Liver (tissue), 9 donors: Measurements from ENCODE around the gene OPA3. TPM values are rescaled to one million over a fixed set of nuclear protein-coding genes. Genes with fewer than 3 reads are reported as not detected.

ENCODE experiments used
- DNase-seq: peaks from one replicate; pipeline ENCODE4 v3.0.0-alpha.2; 2017; ENCODE audit warnings: low spot score
- H3K27ac ChIP-seq, 2 donors: one replicate each; pipeline ENCODE4 v1.7.0; 2013; ENCODE audit warnings: inconsistent platforms in 2 of 2, low read length in 2 of 2, control low read depth in 1 of 2, low read depth in 1 of 2, mild to moderate bottlenecking in 1 of 2
- H3K27me3 ChIP-seq, 4 donors: one replicate each; pipeline versions ENCODE4 v1.6.1 to v1.7.0; 2013; ENCODE audit warnings: low read length in 3 of 4, inconsistent platforms in 1 of 4, mild to moderate bottlenecking in 1 of 4, moderate library complexity in 1 of 4; ENCODE audit not compliant: control insufficient read depth in 4 of 4, insufficient read depth in 4 of 4
- H3K36me3 ChIP-seq, 4 donors: one replicate each; pipeline versions ENCODE4 v1.6.1 to v1.7.0; 2013; ENCODE audit warnings: low read length in 3 of 4, mild to moderate bottlenecking in 3 of 4, low read depth in 1 of 4, moderate library complexity in 1 of 4; ENCODE audit not compliant: control insufficient read depth in 4 of 4, insufficient read depth in 3 of 4
- H3K4me1 ChIP-seq, 4 donors: one replicate each; pipeline versions ENCODE4 v1.6.1 to v1.7.0; 2013; ENCODE audit warnings: low read length in 3 of 4, mild to moderate bottlenecking in 3 of 4, moderate library complexity in 1 of 4; ENCODE audit not compliant: control insufficient read depth in 4 of 4, insufficient read depth in 4 of 4
- H3K4me3 ChIP-seq, 3 donors: one replicate each; pipeline versions ENCODE4 v1.6.1 to v1.7.0; 2013; ENCODE audit warnings: low read length in 3 of 3, control low read depth in 1 of 3, low read depth in 1 of 3, mild to moderate bottlenecking in 1 of 3
- H3K9ac ChIP-seq, 2 donors: one replicate each; pipeline ENCODE4 v1.7.0; 2013; ENCODE audit warnings: low read length in 2 of 2, mild to moderate bottlenecking in 2 of 2, moderate library complexity in 2 of 2, control low read depth in 1 of 2, low read depth in 1 of 2
- H3K9me3 ChIP-seq, 4 donors: one replicate each; pipeline versions ENCODE4 v1.6.1 to v1.7.0; 2013; ENCODE audit warnings: low read length in 3 of 4; ENCODE audit not compliant: control insufficient read depth in 4 of 4
- CTCF ChIP-seq: fragments of 150-350 bp; IDR thresholded peaks from 2 replicates; pipeline ENCODE4 v1.5.1; 2017; ENCODE audit warnings: improper control_type of control experiment, low read depth, low read length; ENCODE audit not compliant: missing input control
- EGR1 ChIP-seq, 2 donors: IDR thresholded peaks; 2 replicates each; pipeline ENCODE4 v1.6.1; 2016 to 2018; ENCODE audit warnings: antibody characterized with exemption in 2 of 2, low read depth in 2 of 2
- FOXA2 ChIP-seq: IDR thresholded peaks from 2 replicates; pipeline ENCODE4 v1.6.1; 2016; ENCODE audit warnings: antibody characterized with exemption
- GABPA ChIP-seq, 2 donors: IDR thresholded peaks in 1 of 2; conservative IDR thresholded peaks in 1 of 2; 2 replicates each; pipeline ENCODE4 v1.6.1; 2016; ENCODE audit warnings: antibody characterized with exemption in 2 of 2, mild to moderate bottlenecking in 1 of 2, moderate library complexity in 1 of 2
- HNF4A ChIP-seq, 2 donors: conservative IDR thresholded peaks; 2 replicates each; pipeline ENCODE4 v1.6.1; 2016; ENCODE audit warnings: antibody characterized with exemption in 2 of 2, mild to moderate bottlenecking in 2 of 2
- HNF4G ChIP-seq: IDR thresholded peaks from 2 replicates; pipeline ENCODE4 v1.6.1; 2016; ENCODE audit warnings: antibody characterized with exemption
- NR2F2 ChIP-seq: IDR thresholded peaks from 2 replicates; pipeline ENCODE4 v1.6.1; 2016; ENCODE audit warnings: antibody characterized with exemption
- RAD21 ChIP-seq, 2 donors: IDR thresholded peaks; 2 replicates each; pipeline ENCODE4 v1.6.1; 2016; ENCODE audit warnings: antibody characterized with exemption in 2 of 2, mild to moderate bottlenecking in 2 of 2
- REST ChIP-seq: IDR thresholded peaks from 2 replicates; pipeline ENCODE4 v1.6.1; 2016; ENCODE audit warnings: antibody characterized with exemption, mild to moderate bottlenecking
- RXRA ChIP-seq, 2 donors: IDR thresholded peaks; 2 replicates each; pipeline ENCODE4 v1.6.1; 2017 to 2018; ENCODE audit warnings: antibody characterized with exemption in 2 of 2, mild to moderate bottlenecking in 1 of 2
- SP1 ChIP-seq: IDR thresholded peaks from 2 replicates; pipeline ENCODE4 v1.6.1; 2018; ENCODE audit warnings: antibody characterized with exemption, mild to moderate bottlenecking
- TAF1 ChIP-seq: conservative IDR thresholded peaks from 2 replicates; pipeline ENCODE4 v1.6.1; 2016; ENCODE audit warnings: antibody characterized with exemption, mild to moderate bottlenecking
- YY1 ChIP-seq: IDR thresholded peaks from 2 replicates; pipeline ENCODE4 v1.6.1; 2016; ENCODE audit warnings: antibody characterized with exemption, mild to moderate bottlenecking
- ZBTB33 ChIP-seq: IDR thresholded peaks from 2 replicates; pipeline ENCODE4 v1.6.1; 2016; ENCODE audit warnings: antibody characterized with exemption
- WGBS: extraction: QIAGEN DNeasy Blood & Tissue Kit; methylation state at CpG from one replicate; pipeline ENCODE4 v1.1.7; 2013; 5-methylcytosine and 5-hydroxymethylcytosine counted together
- polyA plus RNA-seq, 2 donors: library from polyadenylated mRNA; stranded (reverse) in 1 of 2; unstranded in 1 of 2; fragments of 200-250 nt in 1 of 2; fragments of >200 nt in 1 of 2; fragmentation: Nextera tagmentation in 1 of 2; extraction: Ambion mirVana in 1 of 2; gene quantifications; one replicate each; pipeline versions ENCODE4 v1.2.1 to v1.2.3, GENCODE V29; 2013 to 2015
- total RNA-seq, 2 donors: library from RNA; depleted of rRNA; stranded (reverse); fragments of >200 nt; gene quantifications; one replicate each; pipeline ENCODE4 v1.2.3, GENCODE V29; 2014
- donor health status: healthy.
- donor health status: healthy.
- donor health status: healthy.
- donor health status: healthy.
- donor health status: healthy.

The OPA3 gene
- total and polyA plus RNA-seq, 4 donors, result 3.8 to 9.4 (median 6.2) TPM

GRCh38 chr19:45590300-45591003 is 5.8 kb upstream of the OPA3 start:
- DNase-seq, result no peak
- peaks cover 0 to 5% (median 0%) of the 10 kb centered on the region in 4 donors for H3K27me3 ChIP-seq
- no peak for TF ChIP-seq SP1
- no peak for TF ChIP-seq YY1
- no peak for TF ChIP-seq NR2F2
- TF ChIP-seq CTCF, result no peak
- TF ChIP-seq GABPA (IDR thresholded peaks at IDR 0.05 in 1 of 2, conservative IDR thresholded peaks at IDR 0.05 in 1 of 2), result no peak
- no peaks in the 10 kb centered on the region for H3K36me3 ChIP-seq
- no peaks in the 10 kb centered on the region for H3K4me1 ChIP-seq
- H3K9ac ChIP-seq, result no peak overlapping the region
- no peak overlapping the region for H3K27ac ChIP-seq
- 52% methylated on average over 15 of the region's 15 CpGs for WGBS
- no peak overlapping the region for H3K4me3 ChIP-seq
- H3K9me3 ChIP-seq, result no peaks in the 10 kb centered on the region

- WGBS, result 86% methylated on average over 4 of the region's 4 CpGs
- DNase-seq, result no peak
- Histone ChIP-seq H3K9me3 (no peaks in the 10 kb centered on the region), H3K4me3 (no peak overlapping the region), H3K27ac (no peak overlapping the region), H3K27me3 (peaks cover 0 to 5% (median 0%) of the 10 kb centered on the region in 4 donors), H3K4me1 (peaks cover 0 to 4% (median 2%) of the 10 kb centered on the region in 4 donors), H3K9ac (no peak overlapping the region), H3K36me3 (no peaks in the 10 kb centered on the region)
- TF ChIP-seq EGR1 (IDR thresholded peaks at IDR 0.05; ENCODE audit: low read depth in 2 of 2), result no peak
- TF ChIP-seq ZBTB33, result no peak
- no peak for TF ChIP-seq HNF4A (conservative IDR thresholded peaks at IDR 0.05)
- TF ChIP-seq RXRA (IDR thresholded peaks at IDR 0.05), result no peak
Measured at GRCh38 chr19:45589768-45590167, 5.2 kb upstream of the OPA3 start.

- Histone ChIP-seq H3K4me3 (no peak overlapping the region), H3K36me3 (no peaks in the 10 kb centered on the region), H3K9ac (no peak overlapping the region), H3K27me3 (peaks cover 0 to 5% (median 0%) of the 10 kb centered on the region in 4 donors), H3K9me3 (no peaks in the 10 kb centered on the region), H3K27ac (no peak overlapping the region), H3K4me1 (peaks cover 0 to 4% (median 2%) of the 10 kb centered on the region in 4 donors)
- 81% methylated on average over 4 of the region's 4 CpGs for WGBS
- no peak for DNase-seq
- TF ChIP-seq GABPA (IDR thresholded peaks at IDR 0.05 in 1 of 2, conservative IDR thresholded peaks at IDR 0.05 in 1 of 2) (no peak), TAF1 (no peak), REST (no peak), ZBTB33 (no peak), NR2F2 (no peak), FOXA2 (no peak), CTCF (no peak), HNF4A (conservative IDR thresholded peaks at IDR 0.05) (no peak), RXRA (IDR thresholded peaks at IDR 0.05) (no peak), RAD21 (IDR thresholded peaks at IDR 0.05) (no peak), YY1 (no peak), HNF4G (no peak)
Measured at GRCh38 chr19:45587873-45588272, 3.3 kb upstream of the OPA3 start.
